Bronchial epithelial cell (primary cell): ENCODE data around the gene RAP1A. TPM values are rescaled to one million over a fixed set of nuclear protein-coding genes. Genes with fewer than 3 reads are reported as not detected.

Experiments used
- DNase-seq: peaks from one replicate; pipeline ENCODE4 v3.0.0-alpha.2; 2010; ENCODE audit warnings: low read depth
- FAIRE-seq: peaks from 2 replicates; lab custom pipeline; 2011; peaks lifted over from hg19 to GRCh38; lab: Jason Lieb, UNC
- H3K27me3 ChIP-seq: 2 replicates; pipeline ENCODE4 v1.5.1; 2011; ENCODE audit warnings: low read length; ENCODE audit not compliant: control insufficient read depth, insufficient read depth
- H3K36me3 ChIP-seq: 2 replicates; pipeline ENCODE4 v1.5.1; 2011; ENCODE audit warnings: low read length; ENCODE audit not compliant: control insufficient read depth, insufficient read depth
- H3K4me3 ChIP-seq: 2 replicates; pipeline ENCODE4 v1.5.1; 2011; ENCODE audit warnings: mild to moderate bottlenecking, low read depth, low read length, control low read depth
- total RNA-seq: library from RNA; depleted of rRNA; stranded (reverse); fragments of >200 nt; gene quantifications from 2 replicates; pipeline ENCODE4 v1.2.1, GENCODE V29; 2014
- TF ChIP-seq, protein P1 (sequence below): IDR thresholded peaks from 2 replicates; pipeline ENCODE4 v1.5.1; 2011; ENCODE audit warnings: mild to moderate bottlenecking, moderate library complexity, low read length, control low read depth, inconsistent platforms; ENCODE audit not compliant: insufficient read depth, severe bottlenecking

Gene RAP1A
- total RNA-seq, 1 donor from 2014 or later: 16.6 TPM

- no peaks in the 10 kb centered on the region for H3K27me3 ChIP-seq
- FAIRE-seq (no peak), DNase-seq (peak; percentile 34)
- no peak overlapping the region for H3K4me3 ChIP-seq
- no peaks in the 10 kb centered on the region for H3K36me3 ChIP-seq
- TF ChIP-seq, protein P1, sequence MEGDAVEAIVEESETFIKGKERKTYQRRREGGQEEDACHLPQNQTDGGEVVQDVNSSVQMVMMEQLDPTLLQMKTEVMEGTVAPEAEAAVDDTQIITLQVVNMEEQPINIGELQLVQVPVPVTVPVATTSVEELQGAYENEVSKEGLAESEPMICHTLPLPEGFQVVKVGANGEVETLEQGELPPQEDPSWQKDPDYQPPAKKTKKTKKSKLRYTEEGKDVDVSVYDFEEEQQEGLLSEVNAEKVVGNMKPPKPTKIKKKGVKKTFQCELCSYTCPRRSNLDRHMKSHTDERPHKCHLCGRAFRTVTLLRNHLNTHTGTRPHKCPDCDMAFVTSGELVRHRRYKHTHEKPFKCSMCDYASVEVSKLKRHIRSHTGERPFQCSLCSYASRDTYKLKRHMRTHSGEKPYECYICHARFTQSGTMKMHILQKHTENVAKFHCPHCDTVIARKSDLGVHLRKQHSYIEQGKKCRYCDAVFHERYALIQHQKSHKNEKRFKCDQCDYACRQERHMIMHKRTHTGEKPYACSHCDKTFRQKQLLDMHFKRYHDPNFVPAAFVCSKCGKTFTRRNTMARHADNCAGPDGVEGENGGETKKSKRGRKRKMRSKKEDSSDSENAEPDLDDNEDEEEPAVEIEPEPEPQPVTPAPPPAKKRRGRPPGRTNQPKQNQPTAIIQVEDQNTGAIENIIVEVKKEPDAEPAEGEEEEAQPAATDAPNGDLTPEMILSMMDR: no peak
These were observed 30.1 kb downstream of the RAP1A start for GRCh38 chr1:111649648-111650047.

DNA sequence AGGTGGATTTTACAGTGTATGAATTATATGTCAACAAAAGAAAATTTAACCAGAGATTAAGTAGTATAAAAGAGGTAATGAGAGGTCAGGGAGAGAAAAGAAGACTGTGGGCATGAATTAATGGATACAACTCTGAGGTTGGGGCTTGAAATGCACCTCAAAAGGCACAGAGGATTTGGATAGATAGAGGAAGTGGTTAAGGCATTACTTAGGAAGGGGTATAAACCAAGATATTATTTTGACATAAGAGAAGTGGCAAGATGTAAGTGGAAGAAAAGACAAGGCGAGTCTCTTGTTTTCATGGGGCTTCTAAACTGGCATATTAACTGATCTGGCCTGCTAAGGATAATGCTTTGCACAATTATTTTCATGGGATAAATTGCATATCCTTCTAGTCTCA lies 34.1 kb downstream of the RAP1A start:
- TF ChIP-seq, protein P1: no peak
- H3K4me3 ChIP-seq: no peak overlapping the region
- H3K36me3 ChIP-seq: no peaks in the 10 kb centered on the region
- no peaks in the 10 kb centered on the region for H3K27me3 ChIP-seq
- FAIRE-seq: no peak
- no peak for DNase-seq

- FAIRE-seq (no peak), DNase-seq (no peak)
- Histone ChIP-seq H3K36me3 (no peaks in the 10 kb centered on the region), H3K4me3 (no peak overlapping the region), H3K27me3 (no peaks in the 10 kb centered on the region)
- TF ChIP-seq, protein P1: no peak
These were observed 35.2 kb downstream of the RAP1A start for GRCh38 chr1:111654839-111655238.

DNA sequence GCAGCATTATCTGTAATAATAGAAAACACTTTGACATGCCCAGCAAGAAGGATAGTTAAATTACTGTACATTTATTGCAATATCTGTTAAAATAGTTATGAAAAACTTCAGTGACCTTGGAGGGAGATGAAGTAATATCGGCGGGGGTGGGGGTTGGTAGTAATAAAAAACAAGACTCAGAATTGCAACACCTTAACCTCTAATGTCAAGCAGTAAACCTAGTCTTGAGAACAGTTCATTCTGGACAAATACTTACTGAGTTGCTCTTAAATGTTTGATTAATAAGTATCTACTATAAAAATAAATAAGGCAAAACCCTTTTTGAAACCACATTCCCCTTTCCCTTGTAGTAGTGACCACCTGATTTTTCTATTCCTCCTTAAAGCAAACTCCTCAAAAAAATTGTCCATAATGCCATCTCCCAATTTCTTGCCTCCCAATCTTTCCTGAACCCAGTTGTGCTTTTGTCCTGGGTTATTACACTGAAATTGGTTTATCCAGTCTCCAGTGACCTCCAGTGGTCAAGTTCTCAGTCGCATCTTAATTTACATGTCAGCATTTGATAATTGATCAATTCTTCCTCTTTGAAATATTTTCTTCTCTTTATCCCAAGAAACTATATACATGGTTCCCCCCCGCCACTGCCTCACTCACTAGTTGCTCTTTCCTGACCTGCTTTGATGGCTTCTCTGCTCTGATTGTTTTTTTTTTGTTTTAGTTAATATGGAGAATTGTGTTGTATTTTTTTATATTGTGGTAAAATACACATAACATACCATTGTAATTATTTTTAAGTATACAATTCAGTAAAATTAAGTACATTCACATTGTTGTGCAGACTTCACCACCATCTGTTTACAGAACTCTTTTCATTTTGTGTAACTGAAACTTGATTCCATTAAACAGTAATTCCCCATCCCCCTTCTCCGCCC lies 36.8 kb downstream of the RAP1A start:
- no peak for FAIRE-seq
- TF ChIP-seq, protein P1: peak; percentile 46
- no peak overlapping the region for H3K4me3 ChIP-seq
- no peaks in the 10 kb centered on the region for H3K27me3 ChIP-seq
- H3K36me3 ChIP-seq: no peaks in the 10 kb centered on the region
- peak; percentile 57 for DNase-seq

GRCh38 chr1:111658622-111659021 lies 39.0 kb downstream of the RAP1A start:
- Histone ChIP-seq H3K36me3 (no peaks in the 10 kb centered on the region), H3K27me3 (no peaks in the 10 kb centered on the region), H3K4me3 (no peak overlapping the region)
- no peak for FAIRE-seq
- DNase-seq: no peak
- TF ChIP-seq, protein P1: no peak
